Measurements from ENCODE around the gene VPS54. TPM values are rescaled to one million over a fixed set of nuclear protein-coding genes. Genes with fewer than 3 reads are reported as not detected.

Gene VPS54
- polyA plus RNA-seq, 1 experiment: 5.6 TPM

DNA sequence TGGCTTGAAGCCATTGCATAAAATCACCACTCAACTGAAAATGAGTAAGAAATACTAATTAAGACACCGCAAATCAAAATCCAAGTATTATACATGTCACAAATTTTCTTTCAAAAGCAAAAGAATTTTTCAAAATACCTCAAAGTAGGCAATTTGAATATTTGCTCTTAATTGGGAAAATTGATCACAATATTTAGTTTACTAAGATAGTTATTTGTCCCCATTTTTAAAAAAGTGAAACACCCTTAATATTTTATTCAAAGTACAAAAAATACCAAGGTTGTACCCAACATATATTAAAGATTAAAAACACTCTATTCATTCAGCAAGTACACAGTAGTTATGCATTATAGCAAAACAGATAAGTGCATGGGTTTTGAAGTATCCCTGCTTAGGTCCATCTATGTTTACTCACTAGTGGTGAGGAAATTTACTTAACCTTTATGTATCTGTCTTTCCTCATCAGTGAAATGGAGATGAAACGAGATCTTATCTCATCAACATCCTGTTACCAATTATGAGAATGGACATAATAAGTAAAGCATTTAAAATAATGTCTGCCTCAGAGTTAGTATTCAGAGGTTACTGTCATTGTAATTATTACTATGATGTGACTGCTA, 35.1 kb downstream of the VPS54 start:
- ChIA-PET CTCF (no interaction called here), POLR2A (no interaction called here)
- H3K27me3 ChIP-seq (ENCODE audit: control insufficient read depth, insufficient read depth, low read length): no peaks in the 10 kb centered on the region
- H3K4me3 ChIP-seq (ENCODE audit: low read depth, low read length): no peak overlapping the region
- peak; percentile 17 for DNase-seq (ENCODE audit: low read depth)
- no peaks in the 10 kb centered on the region for H3K36me3 ChIP-seq (ENCODE audit: control insufficient read depth, insufficient read depth, low read length)
- no peak for TF ChIP-seq CTCF (IDR thresholded peaks at IDR 0.05; ENCODE audit: insufficient read depth, low read depth, low read length)

DNA sequence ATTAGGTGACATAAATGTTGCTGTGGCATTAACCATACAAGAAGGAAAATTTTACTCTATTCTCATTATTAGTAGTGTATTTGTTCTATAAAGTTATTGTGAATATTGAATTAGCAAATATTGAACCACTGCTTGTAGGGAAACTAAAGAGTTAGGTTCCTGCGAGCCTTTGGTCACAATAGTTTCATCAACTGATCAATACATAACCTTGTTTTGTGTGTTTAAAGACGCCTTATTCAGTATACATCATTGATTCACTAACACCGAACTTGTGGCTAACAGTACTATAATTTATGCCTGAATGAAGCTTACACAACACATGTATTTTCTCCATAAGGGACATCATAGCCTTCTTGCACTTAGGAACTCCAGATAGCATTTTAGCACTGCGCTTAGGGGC, 36.9 kb downstream of the VPS54 start:
- ChIA-PET POLR2A (no interaction called here), CTCF (no interaction called here)
- no peak for DNase-seq (ENCODE audit: low read depth)

DNA sequence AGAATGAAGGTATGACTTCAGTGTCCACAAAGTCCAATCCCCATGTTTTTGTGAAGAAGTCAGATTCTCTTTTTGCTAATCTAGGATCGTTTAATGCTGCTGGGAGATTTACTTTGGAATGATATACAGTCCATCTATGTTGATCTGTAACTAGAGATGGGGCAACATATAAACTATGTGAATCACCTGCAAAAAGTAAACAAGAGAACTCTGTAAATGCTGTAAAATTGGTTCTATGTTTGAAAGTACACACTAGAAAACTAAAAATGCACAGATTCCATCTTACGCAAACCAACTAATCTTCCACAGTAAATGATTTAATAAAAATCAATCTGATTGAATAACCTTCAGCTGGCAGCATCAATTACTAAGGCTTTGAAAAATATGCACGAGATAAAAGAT, 37.5 kb downstream of the VPS54 start:
- H3K36me3 ChIP-seq (ENCODE audit: control insufficient read depth, insufficient read depth, low read length): no peaks in the 10 kb centered on the region
- POLR2A ChIA-PET: no interaction called here
- CTCF ChIA-PET: no interaction called here
- H3K4me3 ChIP-seq (ENCODE audit: low read depth, low read length): no peak overlapping the region
- H3K27me3 ChIP-seq (ENCODE audit: control insufficient read depth, insufficient read depth, low read length): no peaks in the 10 kb centered on the region
- TF ChIP-seq CTCF (IDR thresholded peaks at IDR 0.05; ENCODE audit: insufficient read depth, low read depth, low read length): no peak
- DNase-seq (ENCODE audit: low read depth): no peak

More for the DNA sequence above, 36.9 kb downstream of the VPS54 start:
- H3K27me3 ChIP-seq (ENCODE audit: control insufficient read depth, insufficient read depth, low read length): no peaks in the 10 kb centered on the region
- no peak for TF ChIP-seq CTCF (IDR thresholded peaks at IDR 0.05; ENCODE audit: insufficient read depth, low read depth, low read length)
- no peak overlapping the region for H3K4me3 ChIP-seq (ENCODE audit: low read depth, low read length)
- H3K36me3 ChIP-seq (ENCODE audit: control insufficient read depth, insufficient read depth, low read length): no peaks in the 10 kb centered on the region

DNA sequence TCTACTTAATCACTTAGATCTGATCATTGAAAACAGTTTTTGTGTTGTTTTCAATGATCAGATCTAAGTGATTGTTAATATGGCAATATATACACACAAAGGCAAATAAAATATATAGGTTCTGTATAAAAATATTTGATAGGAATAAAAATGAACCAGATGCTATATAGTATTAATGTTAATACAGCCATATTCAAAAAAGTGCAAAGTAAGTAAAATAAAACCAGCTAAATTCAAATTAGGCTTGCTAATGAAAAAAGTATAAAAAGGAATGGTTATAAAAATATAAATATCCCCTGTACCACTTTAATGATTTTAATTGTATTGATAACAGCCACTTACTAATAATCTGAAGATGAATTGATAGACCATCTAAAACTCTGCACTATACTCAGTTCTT, 38.4 kb downstream of the VPS54 start:
- peaks cover 2% of the 10 kb centered on the region; the same call in 1 of the 2 replicates for H3K36me3 ChIP-seq (ENCODE audit: control insufficient read depth, insufficient read depth, low read length)
- DNase-seq (ENCODE audit: low read depth): no peak
- TF ChIP-seq CTCF (IDR thresholded peaks at IDR 0.05; ENCODE audit: insufficient read depth, low read depth, low read length): no peak
- no peak overlapping the region for H3K4me3 ChIP-seq (ENCODE audit: low read depth, low read length)
- ChIA-PET CTCF (no interaction called here), POLR2A (no interaction called here)
- no peaks in the 10 kb centered on the region for H3K27me3 ChIP-seq (ENCODE audit: control insufficient read depth, insufficient read depth, low read length)

DNA sequence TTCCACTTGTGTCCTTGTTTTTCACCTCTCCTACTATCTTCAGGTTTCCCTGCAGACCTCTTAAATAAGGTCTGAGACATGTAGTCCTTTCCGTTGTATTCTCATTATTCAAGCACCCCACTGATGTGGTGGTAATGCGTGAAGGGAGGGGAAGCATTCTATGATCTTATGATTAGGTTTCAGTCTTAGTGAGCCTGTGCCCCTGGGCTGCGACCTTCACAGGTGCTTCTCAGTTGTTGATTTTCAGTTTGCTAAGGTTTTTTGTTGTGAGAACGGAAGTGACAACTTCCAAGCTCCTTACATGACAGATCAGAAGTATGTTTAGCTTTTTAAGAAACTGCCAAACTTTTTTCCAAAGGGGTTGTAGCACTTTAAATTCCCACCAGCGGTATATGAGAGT, 41.3 kb downstream of the VPS54 start:
- TF ChIP-seq CTCF (IDR thresholded peaks at IDR 0.05; ENCODE audit: insufficient read depth, low read depth, low read length): no peak
- Histone ChIP-seq H3K36me3 (ENCODE audit: control insufficient read depth, insufficient read depth, low read length) (peaks cover 3% of the 10 kb centered on the region; the same call in 1 of the 2 replicates), H3K4me3 (ENCODE audit: low read depth, low read length) (no peak overlapping the region), H3K27me3 (ENCODE audit: control insufficient read depth, insufficient read depth, low read length) (no peaks in the 10 kb centered on the region)
- ChIA-PET CTCF (no interaction called here), POLR2A (no interaction called here)
- no peak for DNase-seq (ENCODE audit: low read depth)

Data from BJ (cell line).